Stomach (tissue), 4 donors: Measurements from ENCODE around the gene NTRK3.

Source experiments
- CTCF ChIP-seq, 7 experiments: fragments of 450-650 bp in 4 of 7; fragments of 200-600 bp in 3 of 7; sonication (generic) in 3 of 7; IDR thresholded peaks; one replicate each; pipeline ENCODE4 v1.5.1; 2016 to 2019; ENCODE audit warnings: antibody characterized with exemption in 7 of 7, control low read depth in 2 of 7, mild to moderate bottlenecking in 1 of 7
- EP300 ChIP-seq: sonication (generic); formaldehyde crosslinking; IDR thresholded peaks from one replicate; pipeline ENCODE4 v1.6.1; 2017; ENCODE audit warnings: antibody characterized with exemption
- POLR2A ChIP-seq, 4 donors: fragments of 450-650 bp; IDR thresholded peaks; one replicate each; pipeline ENCODE4 v1.6.1; 2016; ENCODE audit warnings: antibody characterized with exemption in 4 of 4, control low read depth in 2 of 4, mild to moderate bottlenecking in 1 of 4, moderate library complexity in 1 of 4
- POLR2AphosphoS5 ChIP-seq, 3 donors: sonication (generic); formaldehyde crosslinking; IDR thresholded peaks; one replicate each; pipeline ENCODE4 v1.6.1; 2016; ENCODE audit warnings: antibody characterized with exemption in 3 of 3

- TF ChIP-seq CTCF (IDR thresholded peaks at IDR 0.05), result no peak
- TF ChIP-seq POLR2AphosphoS5 (IDR thresholded peaks at IDR 0.05), result no peak
- no peak for TF ChIP-seq EP300
- TF ChIP-seq POLR2A (IDR thresholded peaks at IDR 0.05), result no peak
Measured at GRCh38 chr15:88120026-88120425, 136.5 kb downstream of the NTRK3 start.
